Esophagus muscularis mucosa (tissue), 3 donors: ENCODE measurements around the gene SLC25A33.

Source experiments
- EP300 ChIP-seq: sonication (generic); formaldehyde crosslinking; IDR thresholded peaks from one replicate; pipeline ENCODE4 v1.6.1; 2017; ENCODE audit warnings: antibody characterized with exemption
- TF ChIP-seq, protein P1 (sequence below), 3 experiments: fragments of 200-600 bp in 2 of 3; fragments of 450-650 bp in 1 of 3; sonication (generic) in 2 of 3; IDR thresholded peaks; one replicate each; pipeline ENCODE4 v1.5.1; 2017 to 2019; ENCODE audit warnings: antibody characterized with exemption in 3 of 3, mild to moderate bottlenecking in 2 of 3, moderate library complexity in 1 of 3

DNA sequence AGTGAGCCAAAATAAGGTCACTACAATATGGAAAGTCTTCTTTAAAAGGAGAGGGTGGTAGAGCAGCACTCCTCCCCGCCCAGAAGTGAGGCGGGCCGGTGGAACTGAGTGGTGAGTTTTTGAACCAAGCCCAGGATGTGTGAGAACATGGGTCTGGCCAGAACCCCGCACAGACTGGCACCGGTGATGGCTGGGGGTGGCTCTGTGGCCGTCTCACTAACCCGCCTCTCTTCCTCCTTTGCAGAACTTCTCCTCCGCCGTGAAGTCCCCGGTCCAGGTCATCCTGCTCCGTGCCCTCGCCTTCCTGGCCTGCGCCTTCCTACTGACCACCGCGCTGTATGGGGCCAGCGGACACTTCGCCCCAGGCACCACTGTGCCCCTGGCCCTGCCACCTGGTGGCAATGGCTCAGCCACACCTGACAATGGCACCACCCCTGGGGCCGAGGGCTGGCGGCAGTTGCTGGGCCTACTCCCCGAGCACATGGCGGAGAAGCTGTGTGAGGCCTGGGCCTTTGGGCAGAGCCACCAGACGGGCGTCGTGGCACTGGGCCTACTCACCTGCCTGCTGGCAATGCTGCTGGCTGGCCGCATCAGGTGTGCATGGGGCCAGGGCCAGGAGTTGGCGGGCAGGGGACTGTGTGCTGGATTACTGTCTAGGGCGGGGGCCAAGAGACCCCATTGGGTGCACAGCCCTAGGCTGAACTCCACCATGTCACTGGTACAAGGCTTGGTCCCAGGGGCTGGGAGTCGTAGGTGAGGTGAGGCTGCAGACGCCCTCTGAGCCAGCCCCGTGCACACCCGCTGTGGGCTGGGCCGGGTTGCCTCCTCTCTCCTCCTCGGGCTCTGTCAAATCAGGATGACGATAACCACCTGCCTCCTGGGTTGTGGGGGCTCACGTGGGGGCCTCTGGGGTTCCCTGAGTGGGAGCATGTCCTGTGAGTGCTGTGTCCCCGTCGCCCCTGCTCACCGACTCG is 61.9 kb downstream of the SLC25A33 start:
- TF ChIP-seq, protein P1, sequence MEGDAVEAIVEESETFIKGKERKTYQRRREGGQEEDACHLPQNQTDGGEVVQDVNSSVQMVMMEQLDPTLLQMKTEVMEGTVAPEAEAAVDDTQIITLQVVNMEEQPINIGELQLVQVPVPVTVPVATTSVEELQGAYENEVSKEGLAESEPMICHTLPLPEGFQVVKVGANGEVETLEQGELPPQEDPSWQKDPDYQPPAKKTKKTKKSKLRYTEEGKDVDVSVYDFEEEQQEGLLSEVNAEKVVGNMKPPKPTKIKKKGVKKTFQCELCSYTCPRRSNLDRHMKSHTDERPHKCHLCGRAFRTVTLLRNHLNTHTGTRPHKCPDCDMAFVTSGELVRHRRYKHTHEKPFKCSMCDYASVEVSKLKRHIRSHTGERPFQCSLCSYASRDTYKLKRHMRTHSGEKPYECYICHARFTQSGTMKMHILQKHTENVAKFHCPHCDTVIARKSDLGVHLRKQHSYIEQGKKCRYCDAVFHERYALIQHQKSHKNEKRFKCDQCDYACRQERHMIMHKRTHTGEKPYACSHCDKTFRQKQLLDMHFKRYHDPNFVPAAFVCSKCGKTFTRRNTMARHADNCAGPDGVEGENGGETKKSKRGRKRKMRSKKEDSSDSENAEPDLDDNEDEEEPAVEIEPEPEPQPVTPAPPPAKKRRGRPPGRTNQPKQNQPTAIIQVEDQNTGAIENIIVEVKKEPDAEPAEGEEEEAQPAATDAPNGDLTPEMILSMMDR (IDR thresholded peaks at IDR 0.05) = no peak
- TF ChIP-seq EP300 = no peak
